ENCODE data around the gene AGMO.

GRCh38 chr7:15213093-15213492 lies 348.7 kb downstream of the AGMO start:
- TF ChIP-seq, protein P1, sequence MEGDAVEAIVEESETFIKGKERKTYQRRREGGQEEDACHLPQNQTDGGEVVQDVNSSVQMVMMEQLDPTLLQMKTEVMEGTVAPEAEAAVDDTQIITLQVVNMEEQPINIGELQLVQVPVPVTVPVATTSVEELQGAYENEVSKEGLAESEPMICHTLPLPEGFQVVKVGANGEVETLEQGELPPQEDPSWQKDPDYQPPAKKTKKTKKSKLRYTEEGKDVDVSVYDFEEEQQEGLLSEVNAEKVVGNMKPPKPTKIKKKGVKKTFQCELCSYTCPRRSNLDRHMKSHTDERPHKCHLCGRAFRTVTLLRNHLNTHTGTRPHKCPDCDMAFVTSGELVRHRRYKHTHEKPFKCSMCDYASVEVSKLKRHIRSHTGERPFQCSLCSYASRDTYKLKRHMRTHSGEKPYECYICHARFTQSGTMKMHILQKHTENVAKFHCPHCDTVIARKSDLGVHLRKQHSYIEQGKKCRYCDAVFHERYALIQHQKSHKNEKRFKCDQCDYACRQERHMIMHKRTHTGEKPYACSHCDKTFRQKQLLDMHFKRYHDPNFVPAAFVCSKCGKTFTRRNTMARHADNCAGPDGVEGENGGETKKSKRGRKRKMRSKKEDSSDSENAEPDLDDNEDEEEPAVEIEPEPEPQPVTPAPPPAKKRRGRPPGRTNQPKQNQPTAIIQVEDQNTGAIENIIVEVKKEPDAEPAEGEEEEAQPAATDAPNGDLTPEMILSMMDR (IDR thresholded peaks at IDR 0.05), result no peak
- no peak for TF ChIP-seq POLR2AphosphoS5 (IDR thresholded peaks at IDR 0.05)

Measured in breast epithelium (tissue), 3 donors.